Fibroblast of skin of abdomen (primary cell): ENCODE results near the gene PRKCH.

Experiments
- DNase-seq: peaks from one replicate; pipeline ENCODE4 v3.0.0-alpha.2; 2013

PRKCH gene

GRCh38 chr14:61368781-61369453 lies 47.5 kb downstream of the PRKCH start:
- no peak for DNase-seq

DNA sequence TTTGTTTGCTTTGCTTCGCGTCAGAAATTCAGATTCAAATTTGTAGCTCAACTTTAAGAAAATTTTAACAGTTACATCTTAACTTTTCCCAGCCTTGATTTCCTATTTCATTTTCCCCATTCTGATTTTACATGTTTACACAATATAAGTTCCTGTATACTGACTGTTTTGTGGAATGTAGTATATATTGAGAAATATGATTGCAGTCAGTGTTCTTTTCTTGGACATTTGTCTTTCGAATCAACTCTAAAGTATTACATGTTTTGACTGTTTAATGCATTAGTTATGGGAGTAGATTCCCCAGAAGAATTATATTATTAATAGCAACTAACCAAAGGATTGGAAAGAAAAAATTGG lies 48.1 kb downstream of the PRKCH start:
- DNase-seq: no peak

DNA sequence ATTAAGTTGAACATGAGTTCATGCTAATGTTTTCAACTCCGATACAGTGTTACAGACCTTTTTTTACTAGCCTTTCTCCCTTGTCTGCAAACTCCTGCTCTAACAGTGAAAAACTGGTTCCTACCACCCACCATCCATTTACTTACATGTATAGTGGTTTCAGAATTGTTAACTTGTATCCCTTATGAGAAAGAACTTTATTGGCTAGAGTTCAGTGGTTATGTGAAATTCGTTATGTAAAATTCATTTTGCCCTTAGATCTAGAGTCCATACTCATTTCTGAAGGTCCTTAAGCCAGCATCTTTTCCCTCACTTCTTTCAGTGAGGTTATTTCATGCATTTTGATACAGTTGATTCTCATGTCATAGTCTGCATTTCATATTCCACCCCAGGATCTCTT lies 51.0 kb downstream of the PRKCH start:
- no peak for DNase-seq

GRCh38 chr14:61372842-61373555 lies 51.6 kb downstream of the PRKCH start:
- no peak for DNase-seq

DNA sequence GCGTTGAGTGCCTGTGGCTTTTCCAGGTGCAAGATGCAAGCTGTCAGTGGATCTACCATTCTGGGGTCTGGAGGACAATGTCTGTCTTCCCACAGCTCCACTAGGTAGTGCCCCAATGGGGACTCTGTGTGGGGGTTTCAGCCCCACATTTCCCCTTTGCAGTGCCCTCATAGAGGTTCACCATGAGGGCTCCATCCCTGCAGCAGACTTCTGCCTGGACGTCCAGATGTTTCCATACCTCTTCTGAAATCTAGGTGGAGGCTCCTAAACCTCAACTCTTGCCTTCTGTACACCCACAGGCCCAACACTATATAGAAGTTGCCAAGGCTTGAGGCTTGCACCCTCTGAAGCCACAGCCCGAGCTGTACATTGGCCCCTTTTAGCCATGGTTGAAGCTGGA lies 52.9 kb downstream of the PRKCH start:
- no peak for DNase-seq

DNA sequence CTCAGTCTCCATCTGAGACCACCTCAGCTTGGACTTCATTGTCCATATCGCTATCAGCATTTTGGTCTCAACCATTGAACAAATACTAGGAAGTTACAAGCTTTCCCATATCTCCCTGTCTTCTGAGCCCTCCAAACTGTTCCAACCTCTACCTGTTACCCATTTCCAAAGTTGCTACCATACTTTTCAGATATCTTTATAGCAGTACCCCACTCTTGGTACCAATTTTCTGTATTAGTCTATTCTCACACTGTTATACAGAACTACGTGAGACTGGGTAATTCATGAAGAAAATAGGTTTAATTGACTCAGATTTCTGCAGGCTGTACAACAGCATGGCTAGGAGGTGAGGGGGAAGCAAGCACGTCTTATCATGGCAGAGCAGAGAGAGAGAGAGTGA lies 53.8 kb downstream of the PRKCH start:
- DNase-seq: no peak

GRCh38 chr14:61376314-61376713 lies 54.9 kb downstream of the PRKCH start:
- DNase-seq: no peak

GRCh38 chr14:61377749-61378148 lies 56.4 kb downstream of the PRKCH start:
- no peak for DNase-seq

GRCh38 chr14:61379639-61380184 lies 58.3 kb downstream of the PRKCH start:
- no peak for DNase-seq

GRCh38 chr14:61380984-61381383 lies 59.6 kb downstream of the PRKCH start:
- DNase-seq: no peak

DNA sequence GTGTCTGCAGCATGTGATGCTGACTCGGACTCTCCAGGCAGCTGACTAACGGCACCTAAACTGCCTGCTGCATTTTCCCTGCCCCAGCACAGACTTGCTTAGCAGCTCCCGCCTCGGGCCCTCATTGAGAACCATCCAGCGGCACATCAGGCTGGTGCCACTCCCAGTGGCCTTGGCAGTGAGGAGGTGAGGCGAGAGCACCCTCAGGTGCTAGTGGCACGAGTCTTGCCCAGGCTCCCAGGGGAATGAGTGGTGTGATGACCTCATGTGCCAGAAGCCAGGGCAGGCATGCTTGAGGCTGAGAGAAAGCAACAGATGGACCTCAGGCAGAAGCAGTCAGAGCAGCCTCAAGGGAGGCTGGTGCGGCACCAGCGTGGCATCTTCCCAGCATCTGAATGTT lies 60.2 kb downstream of the PRKCH start:
- DNase-seq: no peak

GRCh38 chr14:61382842-61383241 lies 61.5 kb downstream of the PRKCH start:
- DNase-seq: no peak

DNA sequence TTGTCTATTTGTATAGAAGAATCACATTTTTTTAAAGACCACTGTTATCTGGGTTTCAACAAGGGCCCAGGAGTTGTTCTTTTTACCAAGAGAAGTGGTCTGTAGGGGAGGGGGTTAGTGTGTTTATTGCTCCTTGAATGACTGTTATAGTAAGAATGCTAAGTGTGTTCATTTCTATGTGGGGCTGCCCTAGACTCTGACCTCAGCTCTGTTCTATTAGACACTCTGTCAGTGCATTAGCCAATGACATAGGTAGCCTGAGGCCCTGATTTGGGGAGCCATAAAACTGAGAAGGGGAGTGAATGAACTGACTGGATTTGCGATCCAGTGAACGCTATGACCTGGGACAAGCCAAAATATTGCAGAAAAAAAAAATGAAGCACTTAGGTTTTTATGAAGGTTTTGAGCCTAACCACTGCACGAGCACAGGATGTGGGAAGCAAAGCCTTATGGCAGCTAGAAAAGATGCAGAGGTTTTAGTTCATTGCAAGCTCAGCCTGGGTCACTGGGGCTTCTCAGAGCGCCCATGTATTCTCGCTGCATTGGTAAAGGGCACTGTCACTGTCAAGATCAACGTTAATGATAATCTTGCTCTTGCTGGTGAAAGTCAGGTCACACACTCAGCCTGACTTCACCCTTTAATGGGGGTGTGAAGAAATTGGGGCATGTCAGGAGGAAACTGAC lies 63.8 kb downstream of the PRKCH start:
- DNase-seq: no peak

DNA sequence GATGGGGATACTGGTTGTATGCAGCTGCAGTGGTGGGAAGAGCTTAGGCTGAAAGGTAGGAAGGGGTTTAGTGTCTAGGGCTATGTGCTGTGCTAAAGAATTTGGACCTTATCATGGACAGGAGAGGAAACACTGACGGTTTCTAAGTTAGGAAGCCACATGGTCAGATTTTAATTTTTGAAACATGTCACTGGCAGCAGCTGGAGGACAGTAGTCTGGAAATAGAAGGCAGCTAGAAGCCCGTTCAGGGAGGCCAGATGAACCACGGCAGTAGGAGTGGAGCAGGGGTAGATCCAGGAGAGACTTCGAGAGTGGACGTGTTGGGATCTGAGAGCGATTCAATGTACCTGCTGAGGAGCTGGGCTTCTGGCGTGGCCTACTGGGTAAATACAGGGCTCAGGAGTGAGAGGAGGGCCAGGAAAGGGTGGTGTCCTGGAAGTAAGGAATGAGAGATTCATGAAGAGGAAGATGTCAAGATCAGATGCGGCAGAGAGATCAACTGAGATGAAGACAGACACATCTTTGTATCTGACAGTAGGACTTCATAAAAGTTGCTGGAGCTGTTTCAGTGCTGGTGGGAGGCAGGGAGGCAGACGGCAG lies 64.9 kb downstream of the PRKCH start:
- no peak for DNase-seq

GRCh38 chr14:61387076-61387475 lies 65.7 kb downstream of the PRKCH start:
- DNase-seq: no peak

GRCh38 chr14:61388173-61388975 lies 67.0 kb downstream of the PRKCH start:
- peak; percentile 25 for DNase-seq

DNA sequence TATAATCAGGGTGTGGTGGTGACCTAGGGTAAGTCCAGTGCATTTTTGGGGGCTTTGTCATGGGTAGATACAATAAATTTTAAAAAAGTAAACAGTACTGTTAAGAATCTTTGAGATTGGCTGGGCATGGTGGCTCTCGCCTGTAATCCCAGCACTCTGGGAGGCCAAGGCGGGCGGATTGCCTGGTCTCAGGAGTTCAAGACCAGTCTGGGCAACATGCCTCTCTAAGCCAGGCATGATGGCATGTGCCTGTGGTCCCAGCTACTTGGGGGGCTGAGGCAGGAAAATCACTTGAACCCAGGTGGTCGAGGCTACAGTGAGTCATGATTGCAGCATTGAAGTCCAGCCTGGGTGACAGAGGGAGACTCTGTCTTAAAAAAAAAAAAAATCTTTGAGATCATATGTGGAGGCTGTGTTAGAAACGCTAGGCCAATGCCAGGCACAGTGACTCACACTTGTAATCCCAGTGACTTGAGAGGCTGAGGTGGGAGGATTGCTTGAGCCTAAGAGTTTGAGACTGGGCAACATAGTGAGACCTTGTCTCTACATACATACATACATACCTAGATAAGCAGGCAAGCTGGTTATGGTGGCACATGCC lies 67.7 kb downstream of the PRKCH start:
- peak; percentile 7 for DNase-seq

DNA sequence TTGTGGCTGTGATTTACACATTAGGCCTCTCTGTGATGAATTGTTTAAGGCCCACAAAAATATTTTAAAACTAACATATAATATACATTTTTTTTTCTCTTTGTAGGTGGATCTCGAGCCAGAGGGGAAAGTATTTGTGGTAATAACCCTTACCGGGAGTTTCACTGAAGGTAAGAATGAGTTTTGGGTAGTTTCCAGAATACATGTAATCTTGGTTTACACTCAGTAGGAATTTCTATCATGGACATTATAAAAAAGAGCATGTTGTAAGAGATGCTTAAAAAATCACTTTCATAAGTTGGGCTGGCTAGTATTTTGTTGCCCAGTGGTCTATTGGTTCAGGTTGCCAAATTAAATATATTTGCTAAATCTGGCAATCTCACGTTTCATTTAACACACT lies 69.7 kb downstream of the PRKCH start:
- DNase-seq: no peak

- no peak for DNase-seq
These were observed 70.9 kb downstream of the PRKCH start for GRCh38 chr14:61392297-61392696.

DNA sequence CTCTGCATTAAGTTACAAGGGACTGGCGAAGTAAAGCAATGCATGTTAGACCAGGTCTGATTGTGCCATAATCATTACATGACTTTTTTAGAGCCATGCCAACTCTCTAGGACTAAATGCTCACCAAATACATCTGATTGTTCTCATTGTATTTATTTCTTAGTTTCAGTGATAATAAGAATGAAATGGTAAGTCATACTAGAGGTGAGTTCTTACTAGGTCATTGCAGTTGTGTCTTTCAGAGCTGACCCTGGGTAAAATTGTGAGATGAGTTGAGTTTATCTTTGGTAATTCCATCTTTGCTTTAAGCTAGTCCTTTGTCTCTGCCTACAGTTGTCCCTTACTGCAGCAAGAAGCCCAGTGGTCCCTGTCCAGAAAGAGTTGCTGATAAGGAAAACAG lies 73.2 kb downstream of the PRKCH start:
- DNase-seq: no peak

DNA sequence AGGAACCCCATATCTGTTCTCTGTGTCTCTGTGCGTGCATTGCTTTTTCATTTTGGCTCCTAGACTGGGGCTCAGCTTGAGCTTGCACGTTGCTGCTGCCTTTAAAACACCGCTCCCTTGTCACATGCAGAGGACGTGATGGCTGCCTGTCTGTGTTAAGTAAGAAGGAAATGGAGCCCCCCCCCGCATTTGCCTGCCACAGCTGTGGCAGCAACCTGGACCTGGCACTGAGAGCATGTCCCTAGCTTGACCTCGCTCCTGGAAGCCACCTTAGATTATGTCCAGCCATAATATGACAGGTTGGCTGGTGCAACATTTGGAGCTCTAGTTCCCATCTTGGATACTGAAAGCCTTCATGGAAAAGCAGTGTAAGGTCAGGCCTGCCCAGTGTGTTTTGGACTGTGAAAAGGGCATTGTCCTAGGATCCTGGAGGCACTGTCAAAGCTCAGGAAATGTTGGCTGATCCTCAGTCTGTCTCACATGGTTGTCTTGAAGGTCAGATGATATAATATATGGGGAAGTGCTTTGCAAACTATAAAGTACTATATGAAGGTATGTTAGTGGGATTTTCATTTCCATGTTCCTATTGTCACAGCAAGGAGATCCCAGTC lies 73.8 kb downstream of the PRKCH start:
- no peak for DNase-seq

GRCh38 chr14:61396279-61396678 lies 74.9 kb downstream of the PRKCH start:
- DNase-seq: no peak
